GM23338 (cell line): ENCODE data around the gene VPS72. TPM values are rescaled to one million over a fixed set of nuclear protein-coding genes. Genes with fewer than 3 reads are reported as not detected.

Source experiments
- ATAC-seq: fragments of 200-7000 bp; cut with Tn5 transposase; 3 replicates; pipeline ENCODE4 v1.9.1; 2020
- DNase-seq: peaks from one replicate; pipeline ENCODE4 v3.0.0-alpha.2; 2015; ENCODE audit warnings: low spot score
- H2AFZ ChIP-seq: fragments of 200-600 bp; sonication (generic); 2 replicates; pipeline ENCODE4 v1.8.0; 2016; ENCODE audit warnings: antibody characterized with exemption, mild to moderate bottlenecking, moderate library complexity
- H3F3A ChIP-seq: fragments of 200-600 bp; sonication (generic); replicated peaks from 2 replicates; pipeline ENCODE4 v1.8.0; 2017; ENCODE audit warnings: antibody characterized with exemption, mixed run types, low read depth
- H3K27ac ChIP-seq: fragments of 200-600 bp; sonication (generic); 2 replicates; pipeline ENCODE4 v1.6.1; 2016; ENCODE audit warnings: low read depth
- H3K27me3 ChIP-seq: fragments of 200-600 bp; sonication (generic); 2 replicates; pipeline ENCODE4 v1.8.0; 2016; ENCODE audit warnings: mild to moderate bottlenecking, mixed run types, moderate library complexity; ENCODE audit not compliant: insufficient read depth
- H3K36me3 ChIP-seq: fragments of 200-600 bp; sonication (generic); 2 replicates; pipeline ENCODE4 v1.8.0; 2016; ENCODE audit warnings: mild to moderate bottlenecking; ENCODE audit not compliant: insufficient read depth
- H3K4me1 ChIP-seq: fragments of 200-600 bp; sonication (generic); 2 replicates; pipeline ENCODE4 v1.8.0; 2016; ENCODE audit warnings: mild to moderate bottlenecking, moderate library complexity; ENCODE audit not compliant: insufficient read depth
- H3K4me2 ChIP-seq: fragments of 200-600 bp; sonication (generic); 2 replicates; pipeline ENCODE4 v1.7.1; 2017; ENCODE audit warnings: mixed run types
- H3K4me3 ChIP-seq: fragments of 200-600 bp; sonication (generic); 2 replicates; pipeline ENCODE4 v1.6.1; 2016; ENCODE audit warnings: mixed run types
- H3K79me2 ChIP-seq: fragments of 200-600 bp; sonication (generic); replicated peaks from 2 replicates; pipeline ENCODE4 v1.8.0; 2017; ENCODE audit warnings: mild to moderate bottlenecking; ENCODE audit not compliant: insufficient read depth
- H3K9me2 ChIP-seq: fragments of 200-600 bp; sonication (generic); 2 replicates; pipeline ENCODE4 v1.8.0; 2017; ENCODE audit not compliant: insufficient read depth
- H4K20me1 ChIP-seq: fragments of 200-600 bp; sonication (generic); replicated peaks from 2 replicates; pipeline ENCODE4 v1.8.0; 2017; ENCODE audit warnings: mild to moderate bottlenecking; ENCODE audit not compliant: insufficient read depth
- H3K27ac Mint-ChIP-seq: 2 replicates; pipeline ENCODE4 v1.8.0; 2020; ENCODE audit warnings: inconsistent platforms, mild to moderate bottlenecking, moderate library complexity, mixed read lengths
- H3K27me3 Mint-ChIP-seq: 3 replicates; pipeline ENCODE4 v1.8.0; 2022; ENCODE audit warnings: low read depth, mild to moderate bottlenecking, moderate library complexity, mixed read lengths, inconsistent platforms; ENCODE audit not compliant: insufficient read depth, poor library complexity
- H3K36me3 Mint-ChIP-seq: 3 replicates; pipeline ENCODE4 v1.8.0; 2021; ENCODE audit warnings: low read depth, mild to moderate bottlenecking, inconsistent platforms, moderate library complexity, mixed read lengths
- H3K4me1 Mint-ChIP-seq: 3 replicates; pipeline ENCODE4 v1.8.0; 2020; ENCODE audit warnings: mild to moderate bottlenecking, inconsistent platforms, mixed read lengths
- H3K4me3 Mint-ChIP-seq: 3 replicates; pipeline ENCODE4 v1.8.0; 2021; ENCODE audit warnings: moderate library complexity, mild to moderate bottlenecking, inconsistent platforms, mixed read lengths
- H3K9me3 Mint-ChIP-seq: 3 replicates; pipeline ENCODE4 v1.8.0; 2020; ENCODE audit warnings: moderate library complexity, mild to moderate bottlenecking, inconsistent platforms, mixed read lengths
- CREB1 ChIP-seq: fragments of 250-450 bp; sonication (Bioruptor Pico); IDR thresholded peaks from 2 replicates; pipeline ENCODE4 v1.5.0; 2020; ENCODE audit warnings: low read depth, mild to moderate bottlenecking, moderate library complexity
- EZH2 ChIP-seq: fragments of 200-600 bp; sonication (generic); IDR thresholded peaks from one replicate; pipeline ENCODE4 v1.8.0; 2017; ENCODE audit warnings: antibody characterized with exemption, mild to moderate bottlenecking, low read depth; ENCODE audit not compliant: unreplicated experiment
- EZH2phosphoT487 ChIP-seq: fragments of 200-600 bp; sonication (generic); IDR thresholded peaks from one replicate; pipeline ENCODE4 v1.8.1; 2018; ENCODE audit warnings: antibody characterized with exemption; ENCODE audit not compliant: unreplicated experiment
- JUNB ChIP-seq: IDR thresholded peaks from one replicate; pipeline ENCODE4 v1.6.1; 2016; ENCODE audit warnings: antibody characterized with exemption; ENCODE audit not compliant: unreplicated experiment
- NANOG ChIP-seq: IDR thresholded peaks from 2 replicates; pipeline ENCODE4 v1.6.1; 2016; ENCODE audit warnings: antibody characterized with exemption, borderline replicate concordance
- POLR2AphosphoS5 ChIP-seq: IDR thresholded peaks from 2 replicates; pipeline ENCODE4 v1.6.1; 2016; ENCODE audit warnings: antibody characterized with exemption, low read depth
- STAT1 ChIP-seq: IDR thresholded peaks from one replicate; pipeline ENCODE4 v1.6.1; 2016; ENCODE audit warnings: antibody characterized with exemption; ENCODE audit not compliant: unreplicated experiment
- ZNF114 ChIP-seq: fragments of 250-450 bp; sonication (Bioruptor Pico); IDR thresholded peaks from 2 replicates; pipeline ENCODE4 v1.5.0; 2020; ENCODE audit warnings: mild to moderate bottlenecking, moderate library complexity
- polyA plus RNA-seq: library from polyadenylated mRNA; unstranded; fragments of >200 nt; fragmentation: Nextera tagmentation; extraction: Ambion mirVana; gene quantifications from 2 replicates; pipeline ENCODE4 v1.2.1, GENCODE V29; 2016
- total RNA-seq: library from RNA; depleted of rRNA; stranded (reverse); fragments of >200 nt; shearing (Covaris generic); gene quantifications from 2 replicates; pipeline ENCODE4 v1.2.3, GENCODE V29; 2014
- TF ChIP-seq, protein P1 (sequence below): IDR thresholded peaks from one replicate; pipeline ENCODE4 v1.6.1; 2018; ENCODE audit warnings: antibody characterized with exemption; ENCODE audit not compliant: unreplicated experiment
- TF ChIP-seq, protein P2 (sequence below): fragments of 250-450 bp; sonication (Bioruptor Pico); IDR thresholded peaks from 2 replicates; pipeline ENCODE4 v1.5.0; 2020; ENCODE audit warnings: mild to moderate bottlenecking, moderate library complexity

VPS72 gene
- total and polyA plus RNA-seq, 2 experiments from 2014 or later = 60.2 to 90.3 TPM

DNA sequence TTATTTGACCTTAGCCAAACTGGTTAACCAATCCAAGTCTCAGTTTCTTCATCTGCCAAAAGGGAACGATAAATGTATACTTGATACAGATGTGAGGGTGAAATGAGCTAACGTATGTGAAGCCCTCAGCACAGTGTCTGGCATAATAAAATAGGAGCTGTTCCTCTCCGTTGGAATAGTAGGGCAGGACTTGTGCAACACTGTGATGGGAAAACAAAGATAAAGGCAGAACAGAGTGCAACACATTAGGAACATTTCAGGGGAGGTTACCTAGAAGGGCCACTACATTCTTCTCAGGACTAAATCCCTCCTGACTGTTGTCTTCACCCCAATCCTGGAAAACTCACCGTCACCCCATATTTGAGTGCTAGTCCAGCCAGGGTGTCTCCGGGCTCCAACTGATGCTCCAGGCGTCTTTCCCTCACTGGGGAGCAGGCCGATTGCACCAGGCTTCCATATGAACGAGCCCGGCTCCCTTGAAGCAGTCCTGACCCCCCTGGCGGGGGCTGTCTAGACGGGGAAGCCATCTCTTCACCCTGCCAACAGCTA lies 25.2 kb downstream of the VPS72 start (continued):
- TF ChIP-seq, protein P1, sequence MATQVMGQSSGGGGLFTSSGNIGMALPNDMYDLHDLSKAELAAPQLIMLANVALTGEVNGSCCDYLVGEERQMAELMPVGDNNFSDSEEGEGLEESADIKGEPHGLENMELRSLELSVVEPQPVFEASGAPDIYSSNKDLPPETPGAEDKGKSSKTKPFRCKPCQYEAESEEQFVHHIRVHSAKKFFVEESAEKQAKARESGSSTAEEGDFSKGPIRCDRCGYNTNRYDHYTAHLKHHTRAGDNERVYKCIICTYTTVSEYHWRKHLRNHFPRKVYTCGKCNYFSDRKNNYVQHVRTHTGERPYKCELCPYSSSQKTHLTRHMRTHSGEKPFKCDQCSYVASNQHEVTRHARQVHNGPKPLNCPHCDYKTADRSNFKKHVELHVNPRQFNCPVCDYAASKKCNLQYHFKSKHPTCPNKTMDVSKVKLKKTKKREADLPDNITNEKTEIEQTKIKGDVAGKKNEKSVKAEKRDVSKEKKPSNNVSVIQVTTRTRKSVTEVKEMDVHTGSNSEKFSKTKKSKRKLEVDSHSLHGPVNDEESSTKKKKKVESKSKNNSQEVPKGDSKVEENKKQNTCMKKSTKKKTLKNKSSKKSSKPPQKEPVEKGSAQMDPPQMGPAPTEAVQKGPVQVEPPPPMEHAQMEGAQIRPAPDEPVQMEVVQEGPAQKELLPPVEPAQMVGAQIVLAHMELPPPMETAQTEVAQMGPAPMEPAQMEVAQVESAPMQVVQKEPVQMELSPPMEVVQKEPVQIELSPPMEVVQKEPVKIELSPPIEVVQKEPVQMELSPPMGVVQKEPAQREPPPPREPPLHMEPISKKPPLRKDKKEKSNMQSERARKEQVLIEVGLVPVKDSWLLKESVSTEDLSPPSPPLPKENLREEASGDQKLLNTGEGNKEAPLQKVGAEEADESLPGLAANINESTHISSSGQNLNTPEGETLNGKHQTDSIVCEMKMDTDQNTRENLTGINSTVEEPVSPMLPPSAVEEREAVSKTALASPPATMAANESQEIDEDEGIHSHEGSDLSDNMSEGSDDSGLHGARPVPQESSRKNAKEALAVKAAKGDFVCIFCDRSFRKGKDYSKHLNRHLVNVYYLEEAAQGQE = no peak
- TF ChIP-seq STAT1 = no peak
- TF ChIP-seq POLR2AphosphoS5 = no peak
- no peak for TF ChIP-seq EZH2phosphoT487
- no peak for TF ChIP-seq NANOG

DNA sequence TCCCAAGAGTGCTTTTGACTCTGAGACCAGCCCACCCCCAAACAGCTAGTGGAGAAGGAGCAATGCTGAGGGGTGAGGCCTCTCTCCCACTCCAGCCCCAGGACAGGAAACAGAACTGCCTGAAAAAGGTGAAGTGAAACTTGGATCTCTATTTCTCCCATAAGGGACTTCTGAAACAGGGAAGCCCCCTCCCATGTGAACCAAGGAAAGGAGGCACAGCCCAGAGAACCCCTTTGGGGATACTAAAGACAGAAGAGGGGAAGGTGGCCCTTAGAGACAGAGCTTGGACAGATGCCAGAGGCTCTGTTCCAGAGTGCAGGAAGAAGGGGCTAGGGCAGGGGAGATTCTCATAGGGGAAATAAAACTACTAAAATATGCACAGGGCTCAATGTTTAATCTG lies 30.6 kb downstream of the VPS72 start:
- H3K4me1 ChIP-seq = peaks cover 6% of the 10 kb centered on the region; the same call in 1 of the 2 replicates
- H3K36me3 Mint-ChIP-seq = peaks cover 13% of the 10 kb centered on the region
- H3K27me3 ChIP-seq = no peaks in the 10 kb centered on the region
- no peak overlapping the region for H2AFZ ChIP-seq
- no peaks in the 10 kb centered on the region for H3K9me3 Mint-ChIP-seq
- DNase-seq = no peak
- 0 out of 2 replicates have a peak, but pooled peaks cover 6% of the 10 kb centered on the region for H3K36me3 ChIP-seq
- peaks cover 16% of the 10 kb centered on the region for H3K4me1 Mint-ChIP-seq
- ATAC-seq = no peak
- H4K20me1 ChIP-seq = no peaks in the 10 kb centered on the region
- no peak overlapping the region for H3K4me2 ChIP-seq
- H3K27ac ChIP-seq = no peak overlapping the region
- H3F3A ChIP-seq = peaks cover under 1% of the 10 kb centered on the region; the same call in 1 of the 2 replicates
- H3K4me3 Mint-ChIP-seq = no peak overlapping the region
- no peaks in the 10 kb centered on the region; the same call in 1 of the 2 replicates for H3K79me2 ChIP-seq
- no peak overlapping the region for H3K27ac Mint-ChIP-seq
- H3K9me2 ChIP-seq = no peaks in the 10 kb centered on the region
- no peak overlapping the region for H3K4me3 ChIP-seq
- H3K27me3 Mint-ChIP-seq = peaks cover 11% of the 10 kb centered on the region
- no peak for TF ChIP-seq CREB1 (CRISPR knock-in tag)
- no peak for TF ChIP-seq POLR2AphosphoS5
- TF ChIP-seq, protein P2, sequence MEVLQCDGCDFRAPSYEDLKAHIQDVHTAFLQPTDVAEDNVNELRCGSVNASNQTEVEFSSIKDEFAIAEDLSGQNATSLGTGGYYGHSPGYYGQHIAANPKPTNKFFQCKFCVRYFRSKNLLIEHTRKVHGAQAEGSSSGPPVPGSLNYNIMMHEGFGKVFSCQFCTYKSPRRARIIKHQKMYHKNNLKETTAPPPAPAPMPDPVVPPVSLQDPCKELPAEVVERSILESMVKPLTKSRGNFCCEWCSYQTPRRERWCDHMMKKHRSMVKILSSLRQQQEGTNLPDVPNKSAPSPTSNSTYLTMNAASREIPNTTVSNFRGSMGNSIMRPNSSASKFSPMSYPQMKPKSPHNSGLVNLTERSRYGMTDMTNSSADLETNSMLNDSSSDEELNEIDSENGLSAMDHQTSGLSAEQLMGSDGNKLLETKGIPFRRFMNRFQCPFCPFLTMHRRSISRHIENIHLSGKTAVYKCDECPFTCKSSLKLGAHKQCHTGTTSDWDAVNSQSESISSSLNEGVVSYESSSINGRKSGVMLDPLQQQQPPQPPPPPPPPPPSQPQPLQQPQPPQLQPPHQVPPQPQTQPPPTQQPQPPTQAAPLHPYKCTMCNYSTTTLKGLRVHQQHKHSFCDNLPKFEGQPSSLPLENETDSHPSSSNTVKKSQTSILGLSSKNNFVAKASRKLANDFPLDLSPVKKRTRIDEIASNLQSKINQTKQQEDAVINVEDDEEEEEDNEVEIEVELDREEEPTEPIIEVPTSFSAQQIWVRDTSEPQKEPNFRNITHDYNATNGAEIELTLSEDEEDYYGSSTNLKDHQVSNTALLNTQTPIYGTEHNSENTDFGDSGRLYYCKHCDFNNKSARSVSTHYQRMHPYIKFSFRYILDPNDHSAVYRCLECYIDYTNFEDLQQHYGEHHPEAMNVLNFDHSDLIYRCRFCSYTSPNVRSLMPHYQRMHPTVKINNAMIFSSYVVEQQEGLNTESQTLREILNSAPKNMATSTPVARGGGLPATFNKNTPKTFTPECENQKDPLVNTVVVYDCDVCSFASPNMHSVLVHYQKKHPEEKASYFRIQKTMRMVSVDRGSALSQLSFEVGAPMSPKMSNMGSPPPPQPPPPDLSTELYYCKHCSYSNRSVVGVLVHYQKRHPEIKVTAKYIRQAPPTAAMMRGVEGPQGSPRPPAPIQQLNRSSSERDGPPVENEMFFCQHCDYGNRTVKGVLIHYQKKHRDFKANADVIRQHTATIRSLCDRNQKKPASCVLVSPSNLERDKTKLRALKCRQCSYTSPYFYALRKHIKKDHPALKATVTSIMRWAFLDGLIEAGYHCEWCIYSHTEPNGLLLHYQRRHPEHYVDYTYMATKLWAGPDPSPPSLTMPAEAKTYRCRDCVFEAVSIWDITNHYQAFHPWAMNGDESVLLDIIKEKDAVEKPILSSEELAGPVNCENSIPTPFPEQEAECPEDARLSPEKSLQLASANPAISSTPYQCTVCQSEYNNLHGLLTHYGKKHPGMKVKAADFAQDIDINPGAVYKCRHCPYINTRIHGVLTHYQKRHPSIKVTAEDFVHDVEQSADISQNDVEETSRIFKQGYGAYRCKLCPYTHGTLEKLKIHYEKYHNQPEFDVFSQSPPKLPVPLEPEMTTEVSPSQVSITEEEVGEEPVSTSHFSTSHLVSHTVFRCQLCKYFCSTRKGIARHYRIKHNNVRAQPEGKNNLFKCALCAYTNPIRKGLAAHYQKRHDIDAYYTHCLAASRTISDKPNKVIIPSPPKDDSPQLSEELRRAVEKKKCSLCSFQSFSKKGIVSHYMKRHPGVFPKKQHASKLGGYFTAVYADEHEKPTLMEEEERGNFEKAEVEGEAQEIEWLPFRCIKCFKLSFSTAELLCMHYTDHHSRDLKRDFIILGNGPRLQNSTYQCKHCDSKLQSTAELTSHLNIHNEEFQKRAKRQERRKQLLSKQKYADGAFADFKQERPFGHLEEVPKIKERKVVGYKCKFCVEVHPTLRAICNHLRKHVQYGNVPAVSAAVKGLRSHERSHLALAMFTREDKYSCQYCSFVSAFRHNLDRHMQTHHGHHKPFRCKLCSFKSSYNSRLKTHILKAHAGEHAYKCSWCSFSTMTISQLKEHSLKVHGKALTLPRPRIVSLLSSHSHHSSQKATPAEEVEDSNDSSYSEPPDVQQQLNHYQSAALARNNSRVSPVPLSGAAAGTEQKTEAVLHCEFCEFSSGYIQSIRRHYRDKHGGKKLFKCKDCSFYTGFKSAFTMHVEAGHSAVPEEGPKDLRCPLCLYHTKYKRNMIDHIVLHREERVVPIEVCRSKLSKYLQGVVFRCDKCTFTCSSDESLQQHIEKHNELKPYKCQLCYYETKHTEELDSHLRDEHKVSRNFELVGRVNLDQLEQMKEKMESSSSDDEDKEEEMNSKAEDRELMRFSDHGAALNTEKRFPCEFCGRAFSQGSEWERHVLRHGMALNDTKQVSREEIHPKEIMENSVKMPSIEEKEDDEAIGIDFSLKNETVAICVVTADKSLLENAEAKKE (CRISPR knock-in tag) = no peak
- no peak for TF ChIP-seq JUNB
- TF ChIP-seq EZH2phosphoT487 = no peak
- TF ChIP-seq, protein P1 = no peak
- TF ChIP-seq EZH2 = no peak
- TF ChIP-seq NANOG = no peak
- TF ChIP-seq ZNF114 = no peak
